Stomach smooth muscle (tissue), 2 donors: ENCODE data around the gene DAPK1.
"Not testable (repeated sequence)": the region's sequence is repeated elsewhere in the genome, so short reads cannot be mapped to it uniquely, and the experiment has no call there.

Experiments used
- H3K27ac ChIP-seq: one replicate; pipeline ENCODE4 v1.7.0; 2013; ENCODE audit warnings: mild to moderate bottlenecking, low read length, inconsistent platforms
- H3K27me3 ChIP-seq, 2 donors: one replicate each; pipeline ENCODE4 v1.7.0; 2013; ENCODE audit warnings: low read length in 2 of 2; ENCODE audit not compliant: insufficient read depth in 2 of 2, control insufficient read depth in 1 of 2
- H3K36me3 ChIP-seq, 2 donors: one replicate each; pipeline ENCODE4 v1.7.0; 2013; ENCODE audit warnings: low read length in 2 of 2; ENCODE audit not compliant: control insufficient read depth in 2 of 2, insufficient read depth in 2 of 2
- H3K4me1 ChIP-seq: one replicate; pipeline ENCODE4 v1.7.0; 2013; ENCODE audit warnings: low read length; ENCODE audit not compliant: control insufficient read depth, insufficient read depth
- H3K4me3 ChIP-seq, 2 donors: one replicate each; pipeline ENCODE4 v1.7.0; 2013; ENCODE audit warnings: low read length in 2 of 2
- H3K9ac ChIP-seq, 2 donors: one replicate each; pipeline ENCODE4 v1.7.0; 2013; ENCODE audit warnings: low read length in 2 of 2, mild to moderate bottlenecking in 1 of 2
- H3K9me3 ChIP-seq, 2 donors: one replicate each; pipeline ENCODE4 v1.7.0; 2013; ENCODE audit warnings: low read length in 2 of 2; ENCODE audit not compliant: control insufficient read depth in 2 of 2
- donor health status: healthy.
- donor health status: Pancreatic carcinoma.

DAPK1 gene

DNA sequence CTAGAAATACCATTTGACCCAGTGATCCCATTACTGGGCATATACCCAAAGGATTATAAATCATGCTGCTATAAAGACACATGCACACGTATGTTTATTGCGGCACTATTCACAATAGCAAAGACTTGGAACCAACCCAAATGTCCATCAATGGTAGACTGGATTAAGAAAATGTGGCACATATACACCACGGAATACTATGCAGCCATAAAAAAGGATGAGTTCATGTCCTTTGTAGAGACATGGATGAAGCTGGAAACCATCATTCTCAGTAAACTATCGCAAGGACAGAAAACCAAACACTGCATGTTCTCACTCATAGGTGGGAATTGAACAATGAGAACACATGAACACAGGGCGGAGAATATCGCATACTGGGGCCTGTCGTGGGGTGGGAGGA lies 246.6 kb downstream of the DAPK1 start:
- not testable (repeated sequence) for H3K4me3 ChIP-seq, H3K27ac ChIP-seq, H3K4me1 ChIP-seq, H3K27me3 ChIP-seq, H3K9ac ChIP-seq, H3K9me3 ChIP-seq, H3K36me3 ChIP-seq

GRCh38 chr9:87746186-87746585 lies 248.5 kb downstream of the DAPK1 start:
- H3K36me3 ChIP-seq: no peaks in the 10 kb centered on the region
- no peaks in the 10 kb centered on the region for H3K9me3 ChIP-seq
- no peak overlapping the region for H3K27ac ChIP-seq
- no peaks in the 10 kb centered on the region for H3K27me3 ChIP-seq
- no peak overlapping the region for H3K9ac ChIP-seq
- H3K4me1 ChIP-seq: no peaks in the 10 kb centered on the region
- H3K4me3 ChIP-seq: no peak overlapping the region

DNA sequence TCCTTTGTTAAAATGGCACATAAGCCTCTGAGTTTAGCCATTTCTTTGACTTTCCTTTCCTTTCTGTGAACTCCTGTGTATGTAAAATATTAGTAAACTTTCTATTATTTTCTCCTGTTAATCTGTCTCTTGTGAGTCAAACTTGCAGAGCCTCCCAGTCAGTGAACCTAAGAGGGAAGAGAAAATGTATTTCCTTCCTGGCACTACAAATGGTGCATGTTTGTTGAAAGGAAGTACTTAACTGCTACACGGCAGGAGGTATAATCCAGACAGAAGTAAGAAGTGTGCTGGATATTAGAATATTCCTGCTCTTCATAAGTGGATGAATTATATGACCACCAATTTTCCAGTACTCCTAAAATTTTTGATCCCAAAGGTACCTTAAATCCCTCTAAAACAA lies 251.2 kb downstream of the DAPK1 start:
- Histone ChIP-seq H3K27ac (no peak overlapping the region), H3K9ac (no peak overlapping the region), H3K4me1 (no peaks in the 10 kb centered on the region), H3K4me3 (no peak overlapping the region), H3K27me3 (no peaks in the 10 kb centered on the region), H3K9me3 (peaks cover 0 to 2% of the 10 kb centered on the region in 2 donors), H3K36me3 (no peaks in the 10 kb centered on the region)

DNA sequence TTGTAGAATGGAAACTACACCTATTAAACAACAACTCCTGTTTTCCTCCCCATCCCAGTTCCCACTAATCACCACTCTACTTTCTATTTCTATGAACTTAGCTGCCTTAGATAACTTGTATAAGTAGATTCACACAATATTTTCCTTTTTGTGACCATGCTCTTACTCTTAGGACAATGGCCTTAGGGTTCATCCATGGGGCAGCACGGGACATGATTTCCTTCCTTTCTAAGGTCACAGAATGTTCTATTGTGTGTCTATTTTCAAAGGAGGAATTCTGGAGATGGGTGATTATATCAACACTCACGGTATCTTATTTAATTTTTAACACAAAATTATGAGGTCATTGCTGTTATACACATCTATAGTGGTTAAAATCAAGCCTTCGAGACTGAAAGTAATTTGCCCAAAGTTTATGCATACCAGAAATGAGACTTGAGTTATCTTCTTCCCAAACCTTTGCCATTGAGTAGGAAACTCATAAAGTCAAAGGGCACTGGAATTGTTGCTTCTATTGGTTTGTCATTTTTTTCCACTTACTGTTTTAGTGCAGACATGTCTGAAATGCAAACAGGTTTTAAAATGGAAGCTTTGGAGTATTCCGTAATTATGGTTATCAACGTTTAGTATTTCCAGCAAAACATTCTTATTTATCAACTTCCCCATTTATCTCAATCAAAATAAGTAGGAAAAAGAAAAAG lies 251.8 kb downstream of the DAPK1 start:
- peaks cover 0 to 2% of the 10 kb centered on the region in 2 donors for H3K9me3 ChIP-seq
- no peak overlapping the region for H3K4me3 ChIP-seq
- H3K27ac ChIP-seq: no peak overlapping the region
- H3K4me1 ChIP-seq: no peaks in the 10 kb centered on the region
- no peaks in the 10 kb centered on the region for H3K36me3 ChIP-seq
- H3K9ac ChIP-seq: no peak overlapping the region
- no peaks in the 10 kb centered on the region for H3K27me3 ChIP-seq

GRCh38 chr9:87750726-87751125 lies 253.1 kb downstream of the DAPK1 start:
- no peaks in the 10 kb centered on the region for H3K27me3 ChIP-seq
- no peak overlapping the region for H3K9ac ChIP-seq
- H3K9me3 ChIP-seq: peaks cover 0 to 2% of the 10 kb centered on the region in 2 donors
- no peak overlapping the region for H3K27ac ChIP-seq
- no peaks in the 10 kb centered on the region for H3K36me3 ChIP-seq
- no peaks in the 10 kb centered on the region for H3K4me1 ChIP-seq
- H3K4me3 ChIP-seq: no peak overlapping the region

DNA sequence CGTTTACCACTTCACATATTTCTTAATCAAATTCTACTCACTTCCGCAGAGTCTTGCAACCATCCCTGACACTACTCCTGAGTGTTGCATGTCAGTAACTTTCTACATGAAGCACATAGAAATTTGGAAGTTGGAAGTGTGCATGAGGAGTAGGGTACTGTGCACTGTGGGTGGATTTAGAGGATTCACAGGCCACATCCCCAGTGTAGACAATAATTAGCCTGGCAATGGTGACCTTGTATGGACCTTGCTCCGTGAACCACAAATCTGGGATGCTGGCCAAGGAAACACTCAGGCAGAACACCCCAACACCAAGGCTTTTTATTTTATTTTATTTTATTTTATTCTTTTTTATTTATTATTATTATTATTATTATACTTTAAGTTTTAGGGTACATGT lies 253.8 kb downstream of the DAPK1 start:
- peaks cover 0 to 2% of the 10 kb centered on the region in 2 donors for H3K9me3 ChIP-seq
- no peak overlapping the region for H3K4me3 ChIP-seq
- H3K27me3 ChIP-seq: no peaks in the 10 kb centered on the region
- no peaks in the 10 kb centered on the region for H3K36me3 ChIP-seq
- H3K4me1 ChIP-seq: no peaks in the 10 kb centered on the region
- H3K9ac ChIP-seq: no peak overlapping the region
- no peak overlapping the region for H3K27ac ChIP-seq

DNA sequence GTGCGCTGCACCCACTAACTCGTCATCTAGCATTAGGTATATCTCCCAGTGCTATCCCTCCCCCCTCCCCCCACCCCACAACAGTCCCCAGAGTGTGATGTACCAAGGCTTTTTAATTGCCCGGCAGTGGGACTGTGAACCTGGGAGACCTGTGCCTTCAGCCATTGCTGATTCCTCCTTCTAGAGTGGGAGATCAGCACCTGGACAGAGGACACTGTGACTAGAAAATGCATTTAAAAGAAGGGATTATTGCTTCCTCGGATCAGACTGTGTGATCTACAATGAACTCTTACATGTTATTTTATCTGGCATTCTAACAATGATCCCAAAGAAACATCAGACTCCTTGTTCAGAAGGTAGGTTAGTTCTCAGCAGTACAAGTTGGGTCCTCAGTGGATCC lies 254.2 kb downstream of the DAPK1 start:
- Histone ChIP-seq H3K4me3 (no peak overlapping the region), H3K36me3 (no peaks in the 10 kb centered on the region), H3K9me3 (peaks cover 0 to 2% of the 10 kb centered on the region in 2 donors), H3K27me3 (no peaks in the 10 kb centered on the region), H3K9ac (no peak overlapping the region), H3K4me1 (no peaks in the 10 kb centered on the region), H3K27ac (no peak overlapping the region)

- Histone ChIP-seq H3K9me3 (peaks cover 0 to 2% of the 10 kb centered on the region in 2 donors), H3K4me3 (no peak overlapping the region), H3K27me3 (no peaks in the 10 kb centered on the region), H3K36me3 (no peaks in the 10 kb centered on the region), H3K27ac (no peak overlapping the region), H3K9ac (no peak overlapping the region), H3K4me1 (no peaks in the 10 kb centered on the region)
These were observed 255.6 kb downstream of the DAPK1 start for GRCh38 chr9:87753313-87753712.
